Sigmoid colon (tissue), 7 donors: ENCODE results near the gene UST. TPM values are rescaled to one million over a fixed set of nuclear protein-coding genes. Genes with fewer than 3 reads are reported as not detected.

Experiments used
- DNase-seq: peaks from one replicate; pipeline ENCODE4 v3.0.0-alpha.2; 2019
- H3K27ac ChIP-seq, 4 donors: fragments of 200-600 bp; sonication (generic); one replicate each; pipeline ENCODE4 v1.5.1; 2016 to 2019; ENCODE audit warnings: mild to moderate bottlenecking in 1 of 4
- H3K27me3 ChIP-seq, 3 donors: fragments of 200-600 bp; sonication (generic); one replicate each; pipeline ENCODE4 v1.5.1; 2019; ENCODE audit warnings: mild to moderate bottlenecking in 1 of 3
- H3K36me3 ChIP-seq, 4 donors: fragments of 200-600 bp; sonication (generic); one replicate each; pipeline ENCODE4 v1.5.1; 2016 to 2019
- H3K4me1 ChIP-seq, 4 donors: fragments of 200-600 bp; sonication (generic); one replicate each; pipeline ENCODE4 v1.5.1; 2017 to 2019
- H3K4me3 ChIP-seq, 4 donors: fragments of 200-600 bp; sonication (generic); one replicate each; pipeline ENCODE4 v1.5.1; 2017 to 2019; ENCODE audit warnings: mild to moderate bottlenecking in 2 of 4, moderate library complexity in 1 of 4
- H3K9me3 ChIP-seq, 4 donors: fragments of 200-600 bp in 3 of 4; sonication (generic) in 3 of 4; one replicate each; pipeline versions ENCODE4 v1.5.1 to v1.6.1; 2013 to 2019
- EP300 ChIP-seq, 4 donors: sonication (generic); formaldehyde crosslinking; IDR thresholded peaks; one replicate each; pipeline ENCODE4 v1.6.1; 2017; ENCODE audit warnings: antibody characterized with exemption in 4 of 4
- POLR2A ChIP-seq, 2 donors: fragments of 450-650 bp; IDR thresholded peaks; one replicate each; pipeline ENCODE4 v1.6.1; 2016; ENCODE audit warnings: antibody characterized with exemption in 2 of 2, mild to moderate bottlenecking in 2 of 2, moderate library complexity in 2 of 2
- POLR2AphosphoS5 ChIP-seq, 4 donors: sonication (generic); formaldehyde crosslinking; IDR thresholded peaks; one replicate each; pipeline ENCODE4 v1.6.1; 2017; ENCODE audit warnings: antibody characterized with exemption in 4 of 4
- WGBS, 2 donors: extraction: QIAGEN DNeasy Blood & Tissue Kit; methylation state at CpG; one replicate each; pipeline ENCODE4 v1.1.7; 2013; 5-methylcytosine and 5-hydroxymethylcytosine counted together
- intact Hi-C: fragments of 100-400 bp; cut with DNase I; formaldehyde crosslinking; loops from one replicate; pipeline ENCODE4 v1.15.1; 2023
- polyA plus RNA-seq, 3 donors: library from polyadenylated mRNA; stranded (reverse); fragments of 200-250 nt; gene quantifications; one replicate each; pipeline ENCODE4 v1.2.3, GENCODE V29; 2013
- total RNA-seq, 4 donors: library from RNA; depleted of rRNA; stranded (reverse); fragments of >200 nt; gene quantifications; one replicate each; pipeline ENCODE4 v1.1.0, GENCODE V29; 2016
- TF ChIP-seq, protein P1 (sequence below), 4 experiments: fragments of 450-650 bp in 3 of 4; fragments of 200-600 bp in 1 of 4; IDR thresholded peaks; one replicate each; pipeline ENCODE4 v1.5.1; 2016 to 2019; ENCODE audit warnings: antibody characterized with exemption in 4 of 4, mild to moderate bottlenecking in 3 of 4, moderate library complexity in 2 of 4
- donor health status: healthy with polysubstance abuse.
- donor health status: Bipolar disorder and iron deficiency.
- donor health status: healthy.

Gene UST
- total and polyA plus RNA-seq, 7 donors: 0.46 to 35.2 (median 21.8) TPM

DNA sequence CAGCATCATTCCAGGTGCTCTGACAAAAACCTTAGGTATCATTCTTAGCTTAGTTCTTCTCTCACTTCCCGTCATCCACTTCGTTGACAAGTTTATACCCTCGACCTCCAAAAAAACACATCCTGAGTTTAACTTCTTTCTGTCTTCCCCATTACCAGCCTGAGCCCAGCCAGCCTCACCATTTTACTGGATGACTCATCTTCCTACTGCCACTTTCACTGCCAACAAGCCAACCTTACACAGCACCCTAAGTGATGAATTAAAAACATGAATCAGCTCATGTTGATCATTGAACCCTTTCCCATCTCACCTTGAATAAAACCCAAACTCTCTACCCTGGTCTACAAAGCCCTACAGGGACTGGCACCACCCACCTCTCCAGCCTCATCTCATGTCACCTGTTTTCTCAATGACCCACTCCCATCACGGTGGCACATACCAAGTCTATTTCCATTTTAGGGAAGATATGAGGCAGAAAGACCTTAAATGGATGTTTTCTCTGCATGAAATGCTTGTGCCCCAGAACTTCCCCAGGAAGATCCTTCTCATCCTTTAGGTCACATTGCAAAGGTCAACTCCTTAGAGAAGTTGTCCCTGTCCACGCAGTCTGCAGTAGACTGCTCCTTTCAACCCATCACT, 9.9 kb upstream of the UST start:
- DNase-seq: no peak
- H3K9me3 ChIP-seq: no peaks in the 10 kb centered on the region
- H3K4me3 ChIP-seq: no peak overlapping the region
- TF ChIP-seq POLR2A (IDR thresholded peaks at IDR 0.05): no peak
- no peak for TF ChIP-seq EP300 (IDR thresholded peaks at IDR 0.05)
- TF ChIP-seq, protein P1, sequence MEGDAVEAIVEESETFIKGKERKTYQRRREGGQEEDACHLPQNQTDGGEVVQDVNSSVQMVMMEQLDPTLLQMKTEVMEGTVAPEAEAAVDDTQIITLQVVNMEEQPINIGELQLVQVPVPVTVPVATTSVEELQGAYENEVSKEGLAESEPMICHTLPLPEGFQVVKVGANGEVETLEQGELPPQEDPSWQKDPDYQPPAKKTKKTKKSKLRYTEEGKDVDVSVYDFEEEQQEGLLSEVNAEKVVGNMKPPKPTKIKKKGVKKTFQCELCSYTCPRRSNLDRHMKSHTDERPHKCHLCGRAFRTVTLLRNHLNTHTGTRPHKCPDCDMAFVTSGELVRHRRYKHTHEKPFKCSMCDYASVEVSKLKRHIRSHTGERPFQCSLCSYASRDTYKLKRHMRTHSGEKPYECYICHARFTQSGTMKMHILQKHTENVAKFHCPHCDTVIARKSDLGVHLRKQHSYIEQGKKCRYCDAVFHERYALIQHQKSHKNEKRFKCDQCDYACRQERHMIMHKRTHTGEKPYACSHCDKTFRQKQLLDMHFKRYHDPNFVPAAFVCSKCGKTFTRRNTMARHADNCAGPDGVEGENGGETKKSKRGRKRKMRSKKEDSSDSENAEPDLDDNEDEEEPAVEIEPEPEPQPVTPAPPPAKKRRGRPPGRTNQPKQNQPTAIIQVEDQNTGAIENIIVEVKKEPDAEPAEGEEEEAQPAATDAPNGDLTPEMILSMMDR (IDR thresholded peaks at IDR 0.05): no peak
- no peak for TF ChIP-seq POLR2AphosphoS5 (IDR thresholded peaks at IDR 0.05)
- H3K4me1 ChIP-seq: peaks cover 0 to 6% (median 0%) of the 10 kb centered on the region in 4 donors
- 82 to 88% methylated on average over 5 of the region's 5 CpGs for WGBS, 2 donors
- intact Hi-C loops: no loop called here
- H3K27me3 ChIP-seq: no peaks in the 10 kb centered on the region
- no peaks in the 10 kb centered on the region for H3K36me3 ChIP-seq
- no peak overlapping the region for H3K27ac ChIP-seq

DNA sequence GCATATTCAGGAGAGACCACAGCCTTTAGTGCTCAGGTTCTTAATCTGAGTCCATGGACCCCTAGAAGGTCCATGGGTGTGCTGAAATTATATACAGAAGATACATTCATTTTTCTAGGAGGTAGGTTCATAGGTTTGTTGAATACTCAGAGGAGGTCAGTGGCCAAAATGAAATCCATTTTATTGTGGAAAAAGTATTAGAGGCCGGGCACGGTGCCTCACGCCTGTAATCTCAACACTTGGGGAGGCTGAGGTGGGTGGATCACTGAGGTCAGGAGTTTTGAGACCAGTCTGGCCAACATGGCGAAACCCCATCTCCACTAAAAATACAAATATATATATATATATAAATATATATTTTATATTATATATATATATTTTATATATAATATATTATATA, 9.0 kb upstream of the UST start:
- Histone ChIP-seq H3K4me1 (peaks cover 0 to 6% (median 0%) of the 10 kb centered on the region in 4 donors), H3K4me3 (no peak overlapping the region), H3K9me3 (no peaks in the 10 kb centered on the region), H3K27me3 (no peaks in the 10 kb centered on the region), H3K27ac (no peak overlapping the region), H3K36me3 (no peaks in the 10 kb centered on the region)
- TF ChIP-seq POLR2A (IDR thresholded peaks at IDR 0.05): no peak
- TF ChIP-seq, protein P1 (IDR thresholded peaks at IDR 0.05): no peak
- no peak for TF ChIP-seq POLR2AphosphoS5 (IDR thresholded peaks at IDR 0.05)
- 98 to 99% methylated on average over 4 of the region's 4 CpGs for WGBS, 2 donors
- no peak for DNase-seq
- intact Hi-C loops: no loop called here

DNA sequence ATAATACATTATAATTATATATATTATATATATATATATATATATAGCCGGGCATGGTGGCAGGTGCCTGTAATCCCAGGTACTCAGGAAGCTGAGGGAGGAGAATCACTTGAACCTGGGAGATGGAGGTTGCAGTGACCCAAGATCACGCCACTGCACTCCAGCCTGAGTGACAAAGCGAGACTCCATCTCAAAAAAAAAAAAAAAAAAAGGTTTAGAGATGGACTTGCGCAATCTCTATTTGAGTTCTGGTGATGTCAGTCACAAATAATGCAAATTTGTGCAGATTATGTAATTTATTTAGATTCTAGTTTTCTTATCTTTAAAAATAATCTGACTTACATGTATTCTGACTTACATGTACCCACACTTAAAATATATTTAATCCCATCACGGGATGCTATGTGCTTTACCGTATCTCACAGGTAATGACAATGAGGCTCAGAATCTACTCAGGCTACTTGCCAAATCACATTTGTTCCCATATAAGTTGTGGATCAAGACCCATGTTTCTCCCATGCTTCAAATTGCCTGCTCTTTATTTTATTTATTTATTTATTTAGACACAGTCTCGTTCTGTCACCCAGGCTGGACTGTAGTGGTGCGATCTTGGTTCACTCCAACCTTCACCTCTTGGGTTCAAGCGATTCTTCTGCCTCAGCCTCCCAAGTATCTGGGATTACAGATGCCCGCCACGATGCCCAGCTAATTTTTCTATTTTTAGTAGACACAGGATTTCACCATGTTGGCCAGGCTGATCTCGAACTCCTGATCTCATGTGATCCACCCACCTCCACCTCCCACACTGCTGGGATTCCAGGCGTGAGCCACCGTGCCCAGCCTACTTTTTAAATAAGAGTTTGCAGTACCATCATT, 7.6 kb upstream of the UST start:
- H3K27ac ChIP-seq: no peak overlapping the region
- intact Hi-C loops: no loop called here
- DNase-seq: no peak
- no peaks in the 10 kb centered on the region for H3K9me3 ChIP-seq
- H3K36me3 ChIP-seq: no peaks in the 10 kb centered on the region
- H3K4me3 ChIP-seq: no peak overlapping the region
- peaks cover 0 to 6% (median 0%) of the 10 kb centered on the region in 4 donors for H3K4me1 ChIP-seq
- no peaks in the 10 kb centered on the region for H3K27me3 ChIP-seq
- TF ChIP-seq, protein P1 (IDR thresholded peaks at IDR 0.05): no peak
- TF ChIP-seq POLR2AphosphoS5 (IDR thresholded peaks at IDR 0.05) (no peak), EP300 (IDR thresholded peaks at IDR 0.05) (no peak), POLR2A (IDR thresholded peaks at IDR 0.05) (no peak)
- 92 to 96% methylated on average over 14 of the region's 14 CpGs for WGBS, 2 donors

GRCh38 chr6:148739822-148740128, 7.1 kb upstream of the UST start:
- Histone ChIP-seq H3K9me3 (no peaks in the 10 kb centered on the region), H3K27ac (no peak overlapping the region), H3K36me3 (no peaks in the 10 kb centered on the region), H3K27me3 (no peaks in the 10 kb centered on the region), H3K4me1 (peaks cover 0 to 6% (median 0%) of the 10 kb centered on the region in 4 donors), H3K4me3 (no peak overlapping the region)
- 80 to 83% methylated on average over 3 of the region's 3 CpGs for WGBS, 2 donors
- intact Hi-C loops: no loop called here
- no peak for TF ChIP-seq EP300 (IDR thresholded peaks at IDR 0.05)
- TF ChIP-seq POLR2AphosphoS5 (IDR thresholded peaks at IDR 0.05): no peak
- TF ChIP-seq, protein P1 (IDR thresholded peaks at IDR 0.05): no peak
- TF ChIP-seq POLR2A (IDR thresholded peaks at IDR 0.05): no peak
- no peak for DNase-seq
